Ramos (cell line): Measurements from ENCODE around the gene MICU1.

ENCODE experiments used
- in situ Hi-C: fragments of 300-500 bp; cut with MboI; formaldehyde crosslinking; loops from one replicate; pipeline ENCODE4 v1.14.3; 2022; ENCODE audit warnings: low sequenced_read_pairs; ENCODE audit not compliant: unreplicated experiment

Gene MICU1

DNA sequence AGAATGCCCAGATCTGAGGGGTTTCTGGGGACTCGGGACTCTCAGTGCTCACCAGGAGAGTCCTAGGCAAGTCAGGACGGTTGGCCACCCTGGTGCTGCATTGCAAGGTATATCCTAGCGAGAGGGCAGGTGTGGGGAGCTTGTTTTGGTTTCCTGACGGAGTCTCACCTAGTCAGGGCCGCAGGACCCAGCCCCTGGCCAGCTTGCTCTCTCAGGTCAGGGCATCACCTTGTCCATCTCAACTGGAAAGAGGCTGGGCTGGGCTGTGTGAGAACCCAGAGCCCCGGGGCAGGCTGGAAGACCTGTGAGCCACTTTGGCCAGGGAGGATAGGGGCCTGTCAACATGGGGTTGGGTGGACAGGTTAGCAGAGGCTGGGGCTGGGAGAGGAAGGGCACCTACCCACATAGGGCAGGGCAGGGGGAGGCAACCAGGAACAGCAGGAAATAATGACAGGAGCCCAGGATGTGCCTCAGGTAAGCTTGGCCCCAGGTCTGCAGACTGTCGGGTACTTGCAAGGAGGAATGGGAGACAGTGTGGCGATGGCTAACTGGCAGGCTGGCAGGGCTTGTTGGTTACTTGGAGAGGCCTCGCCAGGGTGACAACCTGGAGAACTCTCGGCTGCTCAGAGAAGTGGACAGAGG lies 302.6 kb downstream of the MICU1 start:
- in situ Hi-C loops: no loop called here

- in situ Hi-C loops: no loop called here
Observed at GRCh38 chr10:72322280-72323058, 303.4 kb downstream of the MICU1 start.

- in situ Hi-C loops: no loop called here
Observed at GRCh38 chr10:72322030-72322279, 303.9 kb downstream of the MICU1 start.

GRCh38 chr10:72321248-72322029 lies 304.4 kb downstream of the MICU1 start:
- in situ Hi-C loops: no loop called here

DNA sequence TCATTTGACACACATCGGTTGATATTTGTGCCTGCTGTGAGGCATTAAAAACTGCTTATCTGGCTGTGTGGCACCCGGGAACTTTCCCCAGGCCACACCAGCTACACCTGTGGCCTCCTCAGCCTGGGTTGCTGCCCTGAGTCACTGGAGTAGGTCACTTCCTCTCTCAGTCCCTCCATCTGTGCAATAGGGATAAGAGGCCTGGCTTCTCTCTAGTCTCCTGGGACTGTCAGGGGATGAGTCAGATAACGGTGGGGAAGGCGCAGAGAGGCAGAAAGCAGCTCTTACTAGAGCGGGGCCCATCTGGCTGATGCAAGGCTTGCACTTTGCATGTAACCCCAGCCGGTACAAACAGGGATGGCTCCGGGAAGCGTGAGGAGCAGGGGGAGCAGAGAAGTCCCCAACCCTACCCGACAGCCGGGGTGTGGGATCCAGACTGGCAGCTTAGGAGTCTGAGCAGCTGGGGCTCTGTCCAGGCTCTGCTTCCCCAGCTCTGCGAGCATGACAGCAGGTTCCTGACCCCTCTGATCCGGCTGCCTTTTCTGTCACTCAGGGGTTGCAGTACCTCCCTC lies 305.1 kb downstream of the MICU1 start:
- in situ Hi-C loops: no loop called here

GRCh38 chr10:72319416-72320254 lies 306.2 kb downstream of the MICU1 start:
- in situ Hi-C loops: no loop called here

GRCh38 chr10:72318418-72319262 lies 307.2 kb downstream of the MICU1 start:
- in situ Hi-C loops: no loop called here
